Spleen (tissue), 7 donors: ENCODE measurements around the gene JAZF1.

Source experiments
- CTCF ChIP-seq, 11 experiments: fragments of 200-600 bp in 7 of 11; fragments of 450-650 bp in 4 of 11; sonication (generic) in 4 of 11; IDR thresholded peaks in 8 of 11; conservative IDR thresholded peaks in 3 of 11; 1 replicate in 7 of 11; 2 replicates in 4 of 11; pipeline versions ENCODE4 v1.4.0 to v1.8.0; 2016 to 2021; ENCODE audit warnings: antibody characterized with exemption in 11 of 11, inconsistent platforms in 4 of 11, mild to moderate bottlenecking in 1 of 11
- POLR2A ChIP-seq, 3 donors: fragments of 450-650 bp; IDR thresholded peaks; one replicate each; pipeline ENCODE4 v1.5.1; 2017; ENCODE audit warnings: antibody characterized with exemption in 3 of 3, mild to moderate bottlenecking in 1 of 3
- POLR2AphosphoS5 ChIP-seq, 3 donors: sonication (generic); formaldehyde crosslinking; IDR thresholded peaks; one replicate each; pipeline ENCODE4 v1.5.1; 2017; ENCODE audit warnings: antibody characterized with exemption in 3 of 3
- donor health status: DM: no; HTN: no; CAD: no; lungs with moderate emphysema.
- donor health status: DM: no; HTN: no; CAD: no.
- donor health status: DM: no; HTN: no; CAD: no.

- TF ChIP-seq CTCF (IDR thresholded peaks at IDR 0.05 in 8 of 11, conservative IDR thresholded peaks at IDR 0.05 in 3 of 11) (no peak), POLR2AphosphoS5 (IDR thresholded peaks at IDR 0.05) (no peak), POLR2A (IDR thresholded peaks at IDR 0.05) (no peak)
These were observed 39.6 kb downstream of the JAZF1 start for GRCh38 chr7:28140979-28141378.
